GM19193 (cell line): ENCODE measurements around the gene P2RX4.

Experiments
- POLR2A ChIP-seq: IDR thresholded peaks from 4 replicates; pipeline ENCODE4 v1.6.1; 2011; ENCODE audit not compliant: insufficient read depth, insufficient read length; ENCODE audit errors: extremely low read depth

P2RX4 gene

GRCh38 chr12:121232163-121232562 lies 22.2 kb downstream of the P2RX4 start:
- TF ChIP-seq POLR2A = no peak

GRCh38 chr12:121232977-121233627 lies 23.2 kb downstream of the P2RX4 start:
- no peak for TF ChIP-seq POLR2A

- TF ChIP-seq POLR2A = no peak
Measured at GRCh38 chr12:121233628-121234020, 23.7 kb downstream of the P2RX4 start.

GRCh38 chr12:121236776-121237175 lies 26.8 kb downstream of the P2RX4 start:
- no peak for TF ChIP-seq POLR2A

GRCh38 chr12:121237415-121237814 lies 27.5 kb downstream of the P2RX4 start:
- TF ChIP-seq POLR2A = no peak

DNA sequence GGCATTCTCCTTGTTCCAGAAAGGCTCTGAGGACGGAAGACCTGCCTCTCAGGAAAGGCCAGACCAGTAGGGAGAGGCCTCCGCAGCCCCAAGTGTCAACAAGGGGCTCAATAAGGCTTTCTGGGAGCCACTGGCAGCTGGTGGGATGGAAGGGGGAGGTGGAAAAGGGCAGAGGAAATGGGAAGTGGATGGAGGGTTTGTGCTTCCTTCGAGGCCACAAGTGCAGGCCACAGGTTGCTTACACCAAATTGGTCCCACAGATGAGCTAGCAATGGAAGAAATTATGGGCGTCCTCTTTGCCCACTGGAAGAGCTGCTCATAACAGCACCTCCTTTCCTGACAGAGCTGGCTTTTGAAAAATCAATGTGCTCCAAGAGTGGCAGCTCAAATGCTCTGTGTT lies 28.2 kb downstream of the P2RX4 start:
- no peak for TF ChIP-seq POLR2A

DNA sequence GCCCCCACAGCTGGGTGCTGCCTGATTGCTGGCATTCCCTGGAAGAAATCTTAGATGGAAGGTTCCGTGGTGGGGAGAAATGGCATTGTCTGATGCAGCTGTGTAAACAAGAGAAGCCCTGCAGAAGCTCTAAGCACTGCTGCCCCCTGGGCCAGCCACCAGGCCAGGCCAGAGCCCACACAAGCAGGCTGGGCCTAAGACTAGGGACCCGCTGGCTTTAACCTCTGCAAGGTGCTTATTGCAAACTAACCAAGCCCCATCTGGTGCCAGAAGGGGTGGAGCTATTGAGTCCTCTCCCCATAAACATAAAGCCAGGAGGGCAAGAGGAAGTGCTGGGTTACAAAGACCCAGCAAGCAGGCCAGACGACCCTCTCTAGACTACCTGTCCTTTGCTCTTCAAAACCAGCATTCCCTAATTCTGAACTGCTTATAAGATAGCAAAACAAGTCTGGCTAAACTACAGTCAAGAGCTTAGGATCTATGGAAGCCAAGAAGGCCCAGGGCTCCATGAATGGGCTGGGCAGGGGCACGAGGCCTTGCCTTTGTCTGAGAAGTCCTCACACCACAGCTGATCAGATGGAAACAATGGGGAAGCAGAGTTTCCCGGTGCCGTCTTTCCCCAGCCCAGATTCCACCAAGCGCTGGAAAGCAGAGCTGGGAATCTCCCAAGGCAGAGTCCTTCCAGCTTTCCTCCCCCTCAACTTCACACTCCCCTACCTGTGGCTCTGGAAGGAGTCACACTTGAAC lies 28.8 kb downstream of the P2RX4 start:
- TF ChIP-seq POLR2A = no peak

DNA sequence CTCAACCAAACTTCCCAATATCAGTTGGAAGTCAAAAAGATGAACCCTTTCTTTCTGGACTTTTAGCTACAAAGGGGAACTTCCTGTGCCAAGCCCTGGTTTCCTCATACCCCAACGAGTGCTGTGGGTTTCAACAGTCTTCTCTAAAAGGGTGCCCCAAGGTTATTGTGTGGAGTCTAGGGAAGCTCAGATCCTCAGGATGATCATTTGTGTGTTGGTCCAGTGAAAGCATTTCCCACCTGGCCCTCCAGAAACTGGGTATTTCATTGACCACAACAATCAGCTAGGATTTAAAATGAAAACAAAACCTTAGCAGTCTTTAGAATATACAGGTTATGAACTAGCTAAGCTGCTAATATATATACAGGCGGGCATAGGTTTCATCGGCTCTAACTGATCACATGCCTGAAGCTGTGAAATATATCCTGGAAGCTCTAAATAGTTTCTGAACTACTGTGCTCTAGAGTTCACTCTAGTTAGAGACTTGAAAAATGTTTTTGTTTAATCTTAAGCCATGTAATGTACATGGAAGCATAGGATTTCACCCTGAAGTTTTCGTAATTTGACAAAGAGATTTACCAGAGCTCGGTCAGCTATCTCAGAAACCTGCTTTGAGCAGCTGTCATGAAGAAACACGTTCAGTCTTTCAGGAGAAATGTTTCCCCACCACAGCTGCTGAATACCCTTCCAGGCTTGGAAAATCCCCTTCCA lies 29.6 kb downstream of the P2RX4 start:
- no peak for TF ChIP-seq POLR2A

GRCh38 chr12:121240062-121240420 lies 30.1 kb downstream of the P2RX4 start:
- no peak for TF ChIP-seq POLR2A

DNA sequence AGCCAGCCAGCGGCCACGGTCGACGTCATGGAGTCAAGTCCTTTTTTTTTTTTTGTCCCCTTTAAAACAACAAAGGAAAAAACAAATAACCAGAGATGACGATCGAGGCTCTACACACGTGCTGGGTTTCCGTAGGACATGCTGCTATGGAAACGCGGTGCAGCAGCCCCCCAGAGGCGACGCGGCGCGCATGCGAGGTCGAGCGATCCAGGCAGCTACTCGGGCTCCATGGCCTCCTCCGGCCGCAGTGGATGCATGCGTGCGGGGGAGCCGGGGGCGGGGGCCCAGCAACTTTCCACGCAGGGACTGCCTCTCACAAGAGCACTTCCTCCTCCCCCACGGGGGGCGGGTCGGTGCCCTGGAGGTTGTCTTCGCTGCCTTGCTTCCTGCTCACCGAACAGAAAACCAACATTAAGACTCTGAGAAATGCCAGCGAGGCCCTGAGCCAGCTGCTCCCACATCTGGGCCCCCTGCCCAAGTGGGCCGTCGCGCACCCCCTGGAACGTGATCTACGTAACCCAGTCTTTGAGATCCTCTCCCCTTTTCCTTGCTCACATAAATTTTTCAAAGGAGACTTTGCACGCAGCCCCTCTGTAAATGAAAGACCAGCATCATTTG lies 30.7 kb downstream of the P2RX4 start:
- no peak for TF ChIP-seq POLR2A

GRCh38 chr12:121241156-121241970 lies 31.4 kb downstream of the P2RX4 start:
- no peak for TF ChIP-seq POLR2A

- TF ChIP-seq POLR2A = no peak
Measured at GRCh38 chr12:121245031-121245430, 35.1 kb downstream of the P2RX4 start.

DNA sequence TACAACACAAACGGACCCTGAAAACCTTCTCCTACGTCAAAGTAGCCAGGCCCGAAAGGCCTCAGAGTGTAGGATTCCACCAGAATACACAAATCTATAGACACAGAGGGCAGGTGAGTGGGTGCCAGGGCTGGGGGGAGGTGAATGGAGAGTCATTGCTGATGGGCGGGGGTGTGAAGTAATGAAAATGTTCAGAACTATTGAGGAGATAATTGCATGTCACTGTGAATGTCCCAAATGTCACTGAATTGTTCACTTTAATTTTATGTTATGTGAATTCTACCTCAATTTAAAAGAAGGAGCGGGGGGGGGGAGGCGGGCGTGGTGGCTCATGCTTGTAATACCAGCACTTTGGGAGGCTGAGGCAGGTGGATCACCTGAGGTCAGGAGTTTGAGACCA lies 36.0 kb downstream of the P2RX4 start:
- TF ChIP-seq POLR2A = no peak

- TF ChIP-seq POLR2A = no peak
Measured at GRCh38 chr12:121246893-121247557, 37.1 kb downstream of the P2RX4 start.
